Measurements from ENCODE around the gene PSMD7. TPM values are rescaled to one million over a fixed set of nuclear protein-coding genes. Genes with fewer than 3 reads are reported as not detected.

PSMD7 gene
- total RNA-seq, 1 experiment from 2014 or later, result 135 TPM

GRCh38 chr16:74291176-74291575 is 5.4 kb upstream of the PSMD7 start (continued):
- no peak for TF ChIP-seq AR (CRISPR knock-in tag; IDR thresholded peaks at IDR 0.05)
- TF ChIP-seq FOXP1 (CRISPR knock-in tag; IDR thresholded peaks at IDR 0.05; ENCODE audit: borderline replicate concordance), result no peak
- TF ChIP-seq ZNF425 (CRISPR knock-in tag; conservative IDR thresholded peaks at IDR 0.05), result no peak
- no peak for TF ChIP-seq ZNF281 (CRISPR knock-in tag; IDR thresholded peaks at IDR 0.05)
- no peak for TF ChIP-seq ZNF532 (CRISPR knock-in tag; IDR thresholded peaks at IDR 0.05; ENCODE audit: borderline replicate concordance)
- TF ChIP-seq TEAD4 (CRISPR knock-in tag; IDR thresholded peaks at IDR 0.05), result no peak
- no peak for TF ChIP-seq GABPB1 (CRISPR knock-in tag; IDR thresholded peaks at IDR 0.05)

- peaks cover 9% of the 10 kb centered on the region for H3K4me1 Mint-ChIP-seq
- no peak for DNase-seq (ENCODE audit: low spot score)
- CTCF ChIA-PET, result no interaction called here
- no peak overlapping the region for H3K27ac Mint-ChIP-seq
- TF ChIP-seq ZNF416 (CRISPR knock-in tag; IDR thresholded peaks at IDR 0.05), result no peak
- no peak for TF ChIP-seq AR (CRISPR knock-in tag; IDR thresholded peaks at IDR 0.05)
- TF ChIP-seq ARID4B (CRISPR knock-in tag; IDR thresholded peaks at IDR 0.05; ENCODE audit: borderline replicate concordance), result no peak
- no peak for TF ChIP-seq ZNF423 (CRISPR knock-in tag; IDR thresholded peaks at IDR 0.05)
- TF ChIP-seq TP53 (CRISPR knock-in tag; IDR thresholded peaks at IDR 0.05), result no peak
- TF ChIP-seq TEAD4 (CRISPR knock-in tag; IDR thresholded peaks at IDR 0.05), result no peak
- no peak for TF ChIP-seq ZNF219 (CRISPR knock-in tag; IDR thresholded peaks at IDR 0.05; ENCODE audit: borderline replicate concordance)
- H3K9me3 Mint-ChIP-seq, result peaks cover 16% of the 10 kb centered on the region
- peaks cover 12% of the 10 kb centered on the region for H3K36me3 Mint-ChIP-seq
- H3K4me3 Mint-ChIP-seq, result no peak overlapping the region
- POLR2A ChIA-PET, result no interaction called here
- H3K27me3 Mint-ChIP-seq (ENCODE audit: low read depth), result peaks cover 9% of the 10 kb centered on the region
- ATAC-seq, result no peak
These were observed 4.9 kb upstream of the PSMD7 start for GRCh38 chr16:74291577-74292208.

Measured in WTC11 (cell line).